ENCODE measurements around the gene RPS2.

- TF ChIP-seq POLR2A (IDR thresholded peaks at IDR 0.05; ENCODE audit: low read depth, low read length) = no peak
- TF ChIP-seq SPI1 (IDR thresholded peaks at IDR 0.05; ENCODE audit: low read depth, low read length) = no peak
- TF ChIP-seq POLR2AphosphoS5 (IDR thresholded peaks at IDR 0.05; ENCODE audit: low read depth, low read length) = no peak
- TF ChIP-seq TAF1 (IDR thresholded peaks at IDR 0.05; ENCODE audit: low read depth, low read length) = no peak
Observed at GRCh38 chr16:2001035-2001434, 36.4 kb upstream of the RPS2 start.

All from GM12891 (cell line).